Ureter (tissue), 1 donor: Measurements from ENCODE around the gene NFASC. TPM values are rescaled to one million over a fixed set of nuclear protein-coding genes. Genes with fewer than 3 reads are reported as not detected.
A peak's percentile ranks its signal among the peaks of the same experiment; 100 is the strongest.

Experiments
- DNase-seq: peaks from one replicate; pipeline ENCODE4 v3.0.0-alpha.2; 2020; ENCODE audit warnings: low spot score
- total RNA-seq: library from RNA; stranded (reverse); gene quantifications from one replicate; pipeline ENCODE4 v1.2.4, GENCODE V29; 2023
- donor health status: DM: yes; HTN: yes; CAD: no.

Gene NFASC
- total RNA-seq, 1 donor from 2014 or later: 52.3 TPM

GRCh38 chr1:204959836-204960235 lies 89.2 kb downstream of the NFASC start:
- no peak for DNase-seq

GRCh38 chr1:204960306-204961125 lies 89.9 kb downstream of the NFASC start:
- DNase-seq: no peak

GRCh38 chr1:204961765-204962419 lies 91.2 kb downstream of the NFASC start:
- DNase-seq: no peak

GRCh38 chr1:204962742-204963632 lies 92.3 kb downstream of the NFASC start:
- DNase-seq: no peak

GRCh38 chr1:204967451-204967850 lies 96.8 kb downstream of the NFASC start:
- DNase-seq: no peak

GRCh38 chr1:204968135-204968534 lies 97.5 kb downstream of the NFASC start:
- DNase-seq: no peak

GRCh38 chr1:204968951-204969350 lies 98.3 kb downstream of the NFASC start:
- no peak for DNase-seq

- no peak for DNase-seq
Measured at GRCh38 chr1:204970937-204971336, 100.3 kb downstream of the NFASC start.

- no peak for DNase-seq
Measured at GRCh38 chr1:204971517-204972336, 101.1 kb downstream of the NFASC start.

- no peak for DNase-seq
Measured at GRCh38 chr1:204972426-204972825, 101.8 kb downstream of the NFASC start.

GRCh38 chr1:204973449-204973848 lies 102.8 kb downstream of the NFASC start:
- no peak for DNase-seq

GRCh38 chr1:204974327-204974726 lies 103.7 kb downstream of the NFASC start:
- no peak for DNase-seq

GRCh38 chr1:204975021-204975420 lies 104.4 kb downstream of the NFASC start:
- DNase-seq: no peak

GRCh38 chr1:204975568-204976235 lies 105.0 kb downstream of the NFASC start:
- DNase-seq: peak; percentile 60

- DNase-seq: no peak
Measured at GRCh38 chr1:204976646-204977045, 106.0 kb downstream of the NFASC start.

- DNase-seq: no peak
Measured at GRCh38 chr1:204977318-204977717, 106.7 kb downstream of the NFASC start.

- DNase-seq: no peak
Measured at GRCh38 chr1:204978782-204979181, 108.1 kb downstream of the NFASC start.

- DNase-seq: no peak
Measured at GRCh38 chr1:204979306-204979705, 108.6 kb downstream of the NFASC start.

- DNase-seq: no peak
Measured at GRCh38 chr1:204979891-204980649, 109.4 kb downstream of the NFASC start.

- DNase-seq: no peak
Measured at GRCh38 chr1:204980840-204981405, 110.3 kb downstream of the NFASC start.
